Measurements from ENCODE around the gene RNF224.

The RNF224 gene

GRCh38 chr9:137192448-137192780, 34.9 kb upstream of the RNF224 start:
- Histone ChIP-seq H3K9me3 (ENCODE audit: insufficient read depth, low read length) (no peaks in the 10 kb centered on the region), H4K20me1 (ENCODE audit: low read depth, low read length) (no peaks in the 10 kb centered on the region), H2AFZ (ENCODE audit: low read depth, low read length, severe bottlenecking) (no peak overlapping the region), H3K9me2 (replicated peaks; ENCODE audit: insufficient read depth, low read length) (no peaks in the 10 kb centered on the region), H3K79me2 (ENCODE audit: insufficient read depth, low read length) (peaks cover 15% of the 10 kb centered on the region), H3K4me3 (ENCODE audit: insufficient read depth, low read length, poor library complexity, severe bottlenecking) (no peak overlapping the region), H3F3A (ENCODE audit: insufficient read depth) (no peaks in the 10 kb centered on the region), H3K27ac (ENCODE audit: low read depth, low read length) (no peak overlapping the region), H3K4me2 (ENCODE audit: low read depth, low read length, poor library complexity, severe bottlenecking) (no peak overlapping the region), H3K36me3 (ENCODE audit: low read length) (no peaks in the 10 kb centered on the region), H3K9ac (ENCODE audit: low read length) (no peak overlapping the region), H3K27me3 (ENCODE audit: low read length) (no peaks in the 10 kb centered on the region)
- TF ChIP-seq EZH2phosphoT487 (conservative IDR thresholded peaks at IDR 0.05; ENCODE audit: low read length) (no peak), CTCF (IDR thresholded peaks at IDR 0.05; ENCODE audit: insufficient read depth, low read length, poor library complexity, severe bottlenecking) (no peak)

- peaks cover 11% of the 10 kb centered on the region for H3K79me2 ChIP-seq (ENCODE audit: insufficient read depth, low read length)
- H3K9ac ChIP-seq (ENCODE audit: low read length) = no peak overlapping the region
- H4K20me1 ChIP-seq (ENCODE audit: low read depth, low read length) = no peaks in the 10 kb centered on the region
- no peaks in the 10 kb centered on the region for H3K27me3 ChIP-seq (ENCODE audit: low read length)
- no peak overlapping the region for H3K4me2 ChIP-seq (ENCODE audit: low read depth, low read length, poor library complexity, severe bottlenecking)
- H3K27ac ChIP-seq (ENCODE audit: low read depth, low read length) = no peak overlapping the region
- no peaks in the 10 kb centered on the region for H3K9me2 ChIP-seq (replicated peaks; ENCODE audit: insufficient read depth, low read length)
- no peaks in the 10 kb centered on the region for H3K36me3 ChIP-seq (ENCODE audit: low read length)
- TF ChIP-seq EZH2phosphoT487 (conservative IDR thresholded peaks at IDR 0.05; ENCODE audit: low read length) (no peak), CTCF (IDR thresholded peaks at IDR 0.05; ENCODE audit: insufficient read depth, low read length, poor library complexity, severe bottlenecking) (no peak)
- H3K4me3 ChIP-seq (ENCODE audit: insufficient read depth, low read length, poor library complexity, severe bottlenecking) = no peak overlapping the region
- H3F3A ChIP-seq (ENCODE audit: insufficient read depth) = no peaks in the 10 kb centered on the region
- no peak overlapping the region for H2AFZ ChIP-seq (ENCODE audit: low read depth, low read length, severe bottlenecking)
- no peaks in the 10 kb centered on the region for H3K9me3 ChIP-seq (ENCODE audit: insufficient read depth, low read length)
These were observed 34.4 kb upstream of the RNF224 start for GRCh38 chr9:137192859-137193258.

- H3K79me2 ChIP-seq (ENCODE audit: insufficient read depth, low read length) = peaks cover 6% of the 10 kb centered on the region; the same call in 1 of the 2 replicates
- no peaks in the 10 kb centered on the region for H3K9me2 ChIP-seq (replicated peaks; ENCODE audit: insufficient read depth, low read length)
- H3K9me3 ChIP-seq (ENCODE audit: insufficient read depth, low read length) = no peaks in the 10 kb centered on the region
- H3K4me3 ChIP-seq (ENCODE audit: insufficient read depth, low read length, poor library complexity, severe bottlenecking) = no peak overlapping the region
- no peak overlapping the region for H3K4me2 ChIP-seq (ENCODE audit: low read depth, low read length, poor library complexity, severe bottlenecking)
- H4K20me1 ChIP-seq (ENCODE audit: low read depth, low read length) = no peaks in the 10 kb centered on the region
- no peaks in the 10 kb centered on the region for H3K36me3 ChIP-seq (ENCODE audit: low read length)
- H3K9ac ChIP-seq (ENCODE audit: low read length) = no peak overlapping the region
- no peak overlapping the region for H2AFZ ChIP-seq (ENCODE audit: low read depth, low read length, severe bottlenecking)
- no peaks in the 10 kb centered on the region for H3K27me3 ChIP-seq (ENCODE audit: low read length)
- TF ChIP-seq CTCF (IDR thresholded peaks at IDR 0.05; ENCODE audit: insufficient read depth, low read length, poor library complexity, severe bottlenecking) (no peak), EZH2phosphoT487 (conservative IDR thresholded peaks at IDR 0.05; ENCODE audit: low read length) (no peak)
- H3F3A ChIP-seq (ENCODE audit: insufficient read depth) = no peaks in the 10 kb centered on the region
- no peak overlapping the region for H3K27ac ChIP-seq (ENCODE audit: low read depth, low read length)
These were observed 33.5 kb upstream of the RNF224 start for GRCh38 chr9:137193771-137194170.

GRCh38 chr9:137194388-137194787, 32.9 kb upstream of the RNF224 start:
- no peaks in the 10 kb centered on the region for H3K9me3 ChIP-seq (ENCODE audit: insufficient read depth, low read length)
- H3K79me2 ChIP-seq (ENCODE audit: insufficient read depth, low read length) = peaks cover 4% of the 10 kb centered on the region; the same call in 1 of the 2 replicates

More at GRCh38 chr9:137194388-137194787, 32.9 kb upstream of the RNF224 start:
- Histone ChIP-seq H4K20me1 (ENCODE audit: low read depth, low read length) (no peaks in the 10 kb centered on the region), H3K27ac (ENCODE audit: low read depth, low read length) (no peak overlapping the region), H2AFZ (ENCODE audit: low read depth, low read length, severe bottlenecking) (no peak overlapping the region), H3K4me3 (ENCODE audit: insufficient read depth, low read length, poor library complexity, severe bottlenecking) (no peak overlapping the region), H3K27me3 (ENCODE audit: low read length) (no peaks in the 10 kb centered on the region), H3K36me3 (ENCODE audit: low read length) (no peaks in the 10 kb centered on the region), H3K4me2 (ENCODE audit: low read depth, low read length, poor library complexity, severe bottlenecking) (no peak overlapping the region), H3K9me2 (replicated peaks; ENCODE audit: insufficient read depth, low read length) (no peaks in the 10 kb centered on the region), H3K9ac (ENCODE audit: low read length) (no peak overlapping the region), H3F3A (ENCODE audit: insufficient read depth) (no peaks in the 10 kb centered on the region)
- TF ChIP-seq EZH2phosphoT487 (conservative IDR thresholded peaks at IDR 0.05; ENCODE audit: low read length) (no peak), CTCF (IDR thresholded peaks at IDR 0.05; ENCODE audit: insufficient read depth, low read length, poor library complexity, severe bottlenecking) (no peak)

All from SU-DHL-6 (cell line).